HG03025 (cell line): ENCODE results near the gene MKNK1.
A peak's percentile ranks its signal among the peaks of the same experiment; 100 is the strongest.

Source experiments
- ATAC-seq: cut with Tn5 transposase; IDR thresholded peaks from one replicate; pipeline ENCODE4 v1.9.1; 2021; ENCODE audit warnings: mild to moderate bottlenecking, moderate library complexity; ENCODE audit not compliant: unreplicated experiment, low FRiP score

MKNK1 gene

DNA sequence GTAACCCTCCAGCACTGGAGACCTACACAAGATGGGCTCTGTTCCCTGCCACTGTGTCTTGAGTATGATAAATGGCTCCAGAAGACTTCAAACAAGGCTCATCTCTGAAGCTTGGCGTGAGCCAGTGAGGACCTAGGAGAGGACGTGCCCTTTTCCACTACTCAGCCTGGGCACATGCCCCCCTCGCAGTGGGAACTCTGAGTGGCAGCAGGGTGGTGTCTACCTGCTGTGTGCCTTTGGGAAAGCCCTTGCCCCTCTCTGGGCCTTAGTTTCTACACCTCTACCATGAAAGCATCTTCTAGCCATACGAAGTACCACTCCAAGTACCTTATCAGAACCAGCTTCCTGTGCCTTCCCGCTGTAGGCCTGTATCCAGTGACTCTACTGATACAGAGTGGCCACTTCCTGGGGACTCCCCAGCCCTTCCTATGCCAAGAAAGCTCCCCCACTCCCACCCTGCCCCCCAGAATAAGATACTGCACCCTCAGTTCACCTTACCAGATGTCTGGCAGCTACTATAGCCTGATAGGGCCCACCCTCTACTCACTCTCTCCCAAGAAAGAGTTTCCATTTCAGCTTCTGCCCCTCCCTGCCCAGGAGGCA is 15.7 kb upstream of the MKNK1 start:
- ATAC-seq: no peak

DNA sequence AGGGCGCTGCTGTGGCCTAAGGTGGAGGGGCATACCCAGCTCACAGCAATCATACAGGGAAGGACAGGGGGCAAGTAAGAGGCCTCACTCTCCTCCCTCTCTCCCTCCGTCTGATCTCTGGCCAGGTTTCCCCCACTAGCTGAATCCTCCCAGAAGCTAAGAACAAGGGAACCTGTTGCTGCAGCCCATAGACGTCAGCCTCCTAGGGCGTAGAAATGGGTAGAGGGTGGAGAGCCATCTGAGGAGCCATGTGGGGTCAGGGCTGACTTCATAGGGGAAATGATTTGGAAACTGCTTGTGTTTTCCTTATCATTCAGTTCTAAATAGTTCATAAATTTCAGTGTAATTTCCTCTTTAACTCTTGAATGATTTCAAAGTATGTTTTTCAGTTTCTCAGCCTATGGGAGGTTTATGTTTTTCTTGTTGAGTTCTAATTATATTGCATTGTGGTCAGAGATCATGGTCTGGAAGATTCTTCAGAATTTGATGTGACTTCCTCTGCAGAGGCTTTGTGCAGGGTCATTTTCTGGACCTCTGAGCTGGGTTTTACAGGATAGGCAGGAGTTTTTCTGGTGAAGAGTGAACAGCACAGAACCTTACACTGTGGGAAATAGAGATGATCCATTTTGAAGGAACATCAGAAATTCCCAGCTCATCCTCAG is 14.8 kb upstream of the MKNK1 start:
- no peak for ATAC-seq

DNA sequence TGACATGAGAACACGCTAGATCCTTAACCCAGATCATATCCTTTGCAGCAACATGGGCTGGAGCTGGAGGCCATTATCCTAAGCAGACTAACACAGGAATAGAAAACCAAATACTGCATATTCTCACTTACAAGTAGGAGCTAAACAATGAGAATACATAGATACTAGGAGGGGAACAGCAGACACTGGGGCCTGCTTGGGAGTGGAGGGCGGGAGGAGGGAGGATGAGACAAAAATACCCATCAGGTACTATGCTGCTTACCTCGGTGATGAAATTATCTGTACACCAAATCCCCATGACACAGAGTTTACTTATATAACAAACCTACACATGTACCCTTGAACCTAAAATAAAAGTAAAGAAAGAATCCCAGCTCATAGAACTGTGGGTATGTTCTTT is 13.8 kb upstream of the MKNK1 start:
- no peak for ATAC-seq

GRCh38 chr1:46617108-46617800 is 13.2 kb upstream of the MKNK1 start:
- ATAC-seq: peak; percentile 16

DNA sequence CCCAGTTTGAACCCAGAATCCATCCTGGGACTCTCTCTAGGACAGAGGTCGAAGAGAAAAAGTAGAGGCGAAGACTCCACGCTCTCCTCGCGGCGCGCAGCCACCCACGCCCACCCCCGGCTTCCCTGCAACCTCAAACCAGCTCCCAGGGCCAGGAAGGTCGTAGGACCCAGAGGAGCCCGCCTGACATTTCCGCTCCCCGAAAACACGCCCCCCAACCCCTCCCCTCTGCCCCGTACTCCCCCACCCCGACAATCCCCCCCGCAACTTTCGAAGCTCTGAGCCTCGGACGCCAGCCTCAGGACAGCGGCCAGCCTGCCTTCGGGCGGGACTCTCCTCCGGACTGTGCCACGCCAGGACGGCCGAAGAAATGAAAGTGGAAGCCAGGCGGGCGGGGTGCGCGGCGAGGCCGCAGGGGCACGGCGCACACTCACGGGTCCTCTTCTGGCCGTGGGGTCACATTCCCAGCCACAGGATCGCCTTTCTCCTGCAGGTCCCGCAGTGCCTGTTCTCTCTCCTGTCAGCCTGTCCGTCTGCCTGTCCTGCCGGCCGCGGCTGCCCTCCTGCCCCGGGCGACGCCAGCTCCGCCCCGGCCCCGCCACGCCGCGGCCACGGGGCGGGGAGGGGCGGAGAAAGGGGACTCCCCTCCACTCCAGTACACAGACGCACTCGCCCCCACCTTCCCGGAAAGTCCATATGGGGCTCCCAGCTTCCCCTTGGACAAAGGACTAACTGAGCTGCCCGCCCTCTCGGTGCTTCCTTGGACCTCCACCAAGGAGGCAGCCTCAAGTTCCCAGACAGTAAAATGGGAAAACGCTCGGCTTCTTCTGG is 12.4 kb upstream of the MKNK1 start, which contains the start of gene MOB3C:
TSS of gene MOB3C (minus strand) at position 535 of the 831 bp plus-strand sequence. CDS start 3,490 bp downstream, outside the sequence.
- peak; percentile 63 for ATAC-seq

- no peak for ATAC-seq
Observed at GRCh38 chr1:46615735-46616134, 11.7 kb upstream of the MKNK1 start.

DNA sequence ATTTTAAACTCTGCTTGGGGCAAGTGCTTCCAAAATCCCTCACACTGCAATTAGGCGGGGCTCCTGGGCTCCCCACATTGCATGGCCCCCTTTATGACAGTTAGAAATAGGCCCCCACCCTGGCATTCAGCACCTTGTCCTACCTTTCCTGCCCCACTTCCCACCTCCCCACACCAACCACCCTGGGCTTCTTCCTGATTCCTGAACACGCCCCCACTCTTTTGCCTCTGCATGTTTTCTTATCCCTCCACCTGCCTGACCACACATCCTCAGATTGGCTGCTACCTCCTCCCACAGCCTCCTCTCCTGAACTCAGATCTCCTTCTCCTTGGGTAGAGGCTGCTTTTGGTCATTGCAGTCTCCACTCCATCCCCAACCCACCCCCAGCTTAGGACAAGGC is 11.0 kb upstream of the MKNK1 start:
- no peak for ATAC-seq

DNA sequence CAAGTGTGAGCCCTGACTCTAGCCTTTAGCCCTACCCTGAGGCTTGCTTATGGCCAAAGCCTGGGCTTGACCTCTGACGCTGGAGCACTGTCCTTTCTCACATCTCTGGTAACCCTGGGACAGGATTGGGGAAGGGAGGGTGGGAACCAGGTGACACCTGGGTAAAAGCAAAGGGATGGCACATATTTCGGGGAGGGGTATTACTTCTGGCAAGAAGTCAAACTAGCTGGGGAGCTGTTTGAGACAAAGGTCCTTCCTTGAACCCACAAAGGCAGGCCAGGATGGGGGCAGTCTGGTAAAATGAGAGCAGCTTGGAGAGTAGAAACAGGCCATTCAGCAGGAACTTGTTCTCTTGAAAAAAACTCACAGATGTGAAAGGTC is 10.5 kb upstream of the MKNK1 start:
- no peak for ATAC-seq

GRCh38 chr1:46613661-46614603 is 9.9 kb upstream of the MKNK1 start:
- no peak for ATAC-seq

DNA sequence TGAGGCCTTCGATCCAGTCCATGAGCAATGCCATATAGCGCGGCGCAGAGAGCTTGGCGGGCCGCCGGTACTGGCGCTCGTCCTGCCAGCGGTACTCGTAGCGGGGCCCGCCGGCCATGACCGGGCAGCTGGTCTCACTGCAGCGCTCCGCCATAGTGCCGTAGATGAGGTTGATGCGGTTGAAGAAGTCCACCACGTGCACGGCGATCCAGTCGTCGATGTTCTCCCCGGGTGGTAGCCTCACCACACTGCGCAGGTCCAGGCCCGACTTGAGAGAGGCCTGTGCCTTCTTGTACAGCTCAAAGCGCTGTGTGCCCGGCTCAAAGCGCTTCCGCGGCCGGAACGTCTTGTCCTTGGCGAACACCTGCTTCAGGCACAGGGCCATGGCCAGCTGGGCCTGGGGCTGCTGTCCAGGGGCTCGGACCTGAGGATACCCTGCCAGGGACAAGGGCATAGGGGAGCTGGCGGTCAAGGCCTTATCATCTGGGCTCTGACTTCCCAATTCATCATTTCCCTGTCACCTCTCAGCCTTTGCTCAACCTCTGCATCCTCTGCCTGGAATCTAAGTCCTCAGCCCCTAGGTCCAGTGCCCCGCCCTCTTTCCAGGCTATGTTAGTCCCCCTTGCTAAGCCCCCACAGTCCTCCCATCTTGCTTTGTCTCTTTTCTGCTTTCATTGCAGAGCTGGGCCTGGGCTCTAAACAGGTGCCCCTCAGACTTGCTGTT is 9.0 kb upstream of the MKNK1 start:
- no peak for ATAC-seq

GRCh38 chr1:46611691-46612221 is 7.7 kb upstream of the MKNK1 start:
- no peak for ATAC-seq

DNA sequence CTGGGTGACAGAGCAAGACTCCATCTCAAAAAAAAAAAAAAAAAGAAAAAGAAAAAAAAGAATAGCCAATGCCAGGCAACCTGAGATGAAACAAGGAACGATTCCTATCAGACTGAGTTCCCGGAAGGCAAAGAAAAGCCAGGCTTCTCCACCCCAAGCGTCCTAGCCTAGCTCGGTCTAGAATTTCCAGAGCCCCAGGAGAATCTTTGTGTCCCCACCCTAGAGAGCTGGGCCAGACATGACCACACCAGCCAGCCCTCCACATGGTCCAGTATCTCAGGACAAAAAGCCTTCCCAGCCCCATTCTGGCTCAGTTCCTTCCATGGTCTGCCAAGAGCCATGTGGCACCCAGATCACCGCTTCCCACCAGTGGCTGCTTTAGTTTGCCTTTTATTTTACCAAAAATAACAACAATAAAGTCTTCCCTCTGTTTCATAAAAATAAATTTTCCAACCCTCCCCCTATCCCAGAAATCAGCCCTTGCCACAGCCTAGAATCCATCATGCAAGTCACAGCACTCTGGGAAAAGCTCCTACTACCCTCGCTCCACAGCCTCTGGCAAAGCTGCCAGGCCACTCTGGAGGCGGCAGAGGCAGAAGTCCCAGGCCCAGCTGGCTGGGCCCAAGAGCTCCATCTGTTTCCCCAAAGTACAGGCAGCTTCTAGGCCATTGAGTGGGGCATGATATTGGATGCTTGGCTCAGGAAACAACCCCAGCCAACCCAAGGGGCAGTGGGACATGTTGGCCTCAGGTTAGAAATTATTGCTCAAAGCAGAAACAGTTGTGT is 3.5 kb upstream of the MKNK1 start:
- ATAC-seq: no peak

DNA sequence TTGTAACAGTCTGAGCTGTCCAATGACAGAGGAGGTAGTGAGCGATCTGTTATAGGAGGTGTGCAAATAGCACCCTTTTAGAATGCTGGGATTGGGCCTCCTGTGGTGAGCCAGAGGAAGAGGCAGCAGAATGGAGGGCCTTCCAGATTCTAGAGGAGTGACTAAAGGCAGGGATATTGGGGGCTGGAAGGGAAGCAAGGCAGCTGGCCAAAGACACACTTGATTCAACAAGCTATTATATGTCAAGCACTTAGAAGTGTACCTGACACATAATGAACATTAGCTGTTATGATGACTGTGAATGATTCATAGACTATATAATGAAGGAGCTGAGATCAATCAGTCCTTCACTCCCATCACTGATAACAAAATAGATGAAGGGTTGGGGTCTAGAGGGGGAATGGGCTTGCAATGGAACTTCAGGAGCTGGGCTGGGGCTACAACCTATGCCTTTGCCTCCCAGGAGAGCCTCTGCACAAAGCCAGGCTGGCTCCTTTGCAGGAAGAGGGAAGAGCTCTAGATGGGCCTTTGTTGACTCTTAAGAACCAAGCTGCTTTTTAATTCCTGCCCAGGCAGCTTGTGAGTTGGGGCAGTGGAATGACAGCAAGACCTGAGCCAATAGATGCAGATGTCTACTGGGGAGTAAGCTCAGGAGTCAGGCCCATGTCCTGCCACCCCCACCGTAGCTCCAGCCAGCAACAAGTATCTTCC is 2.3 kb upstream of the MKNK1 start:
- ATAC-seq: no peak

GRCh38 chr1:46605232-46605631 is 1.2 kb upstream of the MKNK1 start:
- ATAC-seq: no peak

GRCh38 chr1:46603481-46603857 is 599 bp downstream of the MKNK1 start:
- ATAC-seq: no peak

GRCh38 chr1:46601257-46602007 is 2.6 kb downstream of the MKNK1 start:
- no peak for ATAC-seq
